IgD-negative memory B cell (primary cell): Measurements from ENCODE around the gene ELOVL3. TPM values are rescaled to one million over a fixed set of nuclear protein-coding genes. Genes with fewer than 3 reads are reported as not detected.
"Not testable (repeated sequence)": the region's sequence is repeated elsewhere in the genome, so short reads cannot be mapped to it uniquely, and the experiment has no call there.

Experiments used
- H3K27ac Mint-ChIP-seq, 3 donors: one replicate each; pipeline ENCODE4 v1.8.0; 2020 to 2022; ENCODE audit warnings: mild to moderate bottlenecking in 3 of 3, mixed read lengths in 3 of 3, moderate library complexity in 1 of 3
- H3K27me3 Mint-ChIP-seq: one replicate; pipeline ENCODE4 v1.8.0; 2021; ENCODE audit warnings: mixed read lengths
- H3K36me3 Mint-ChIP-seq: one replicate; pipeline ENCODE4 v1.8.0; 2020; ENCODE audit warnings: mild to moderate bottlenecking, mixed read lengths
- H3K4me1 Mint-ChIP-seq, 3 donors: one replicate each; pipeline ENCODE4 v1.8.0; 2020 to 2022; ENCODE audit warnings: mixed read lengths in 3 of 3, mild to moderate bottlenecking in 1 of 3
- H3K4me3 Mint-ChIP-seq, 4 donors: one replicate each; pipeline ENCODE4 v1.8.0; 2020 to 2022; ENCODE audit warnings: mild to moderate bottlenecking in 4 of 4, mixed read lengths in 4 of 4, moderate library complexity in 3 of 4
- H3K9me3 Mint-ChIP-seq, 3 donors: one replicate each; pipeline ENCODE4 v1.8.0; 2020 to 2021; ENCODE audit warnings: mixed read lengths in 3 of 3, mild to moderate bottlenecking in 1 of 3
- polyA plus RNA-seq: library from polyadenylated mRNA; unstranded; fragments of 300-500 nt; fragmentation: Illumina TruSeq; gene quantifications from one replicate; pipeline ENCODE4 v1.2.3, GENCODE V29; 2021

ELOVL3 gene
- polyA plus RNA-seq, 1 donor from 2014 or later = not detected

- H3K27ac Mint-ChIP-seq = no peak overlapping the region
- H3K9me3 Mint-ChIP-seq = peaks cover 0 to 4% (median 0%) of the 10 kb centered on the region in 3 donors
- peaks cover 2 to 4% (median 3%) of the 10 kb centered on the region in 3 donors for H3K4me1 Mint-ChIP-seq
- H3K27me3 Mint-ChIP-seq = peaks cover 14% of the 10 kb centered on the region
- peaks cover 8% of the 10 kb centered on the region for H3K36me3 Mint-ChIP-seq
- no peak overlapping the region for H3K4me3 Mint-ChIP-seq
These were observed 17.6 kb upstream of the ELOVL3 start for GRCh38 chr10:102208311-102209035.

- no peak overlapping the region for H3K4me3 Mint-ChIP-seq
- peaks cover 6 to 9% (median 7%) of the 10 kb centered on the region in 3 donors for H3K4me1 Mint-ChIP-seq
- no peak overlapping the region for H3K27ac Mint-ChIP-seq
- H3K27me3 Mint-ChIP-seq = peaks cover 12% of the 10 kb centered on the region
- peaks cover 5% of the 10 kb centered on the region for H3K36me3 Mint-ChIP-seq
- peaks cover 0 to 4% (median 2%) of the 10 kb centered on the region in 3 donors for H3K9me3 Mint-ChIP-seq
These were observed 14.3 kb upstream of the ELOVL3 start for GRCh38 chr10:102211615-102212299.

- peak overlapping the region in 2 of 4 donors; percentile 4 to 18 for H3K4me3 Mint-ChIP-seq
- not testable (repeated sequence) for H3K27ac Mint-ChIP-seq
- peaks cover 11% of the 10 kb centered on the region for H3K27me3 Mint-ChIP-seq
These were observed 12.5 kb upstream of the ELOVL3 start for GRCh38 chr10:102213599-102213998.

GRCh38 chr10:102219370-102219769 is 6.7 kb upstream of the ELOVL3 start:
- Mint-ChIP-seq H3K4me1 (peaks cover 0 to 2% (median 1%) of the 10 kb centered on the region in 3 donors), H3K36me3 (peaks cover under 1% of the 10 kb centered on the region), H3K4me3 (no peak overlapping the region), H3K27me3 (peaks cover 16% of the 10 kb centered on the region), H3K27ac (no peak overlapping the region), H3K9me3 (peaks cover 0 to under 1% (median under 1%) of the 10 kb centered on the region in 3 donors)

More at GRCh38 chr10:102213599-102213998, 12.5 kb upstream of the ELOVL3 start:
- not testable (repeated sequence) for H3K9me3 Mint-ChIP-seq, H3K36me3 Mint-ChIP-seq, H3K4me1 Mint-ChIP-seq

- Mint-ChIP-seq H3K4me3 (no peak overlapping the region), H3K36me3 (no peaks in the 10 kb centered on the region), H3K27me3 (peaks cover 20% of the 10 kb centered on the region), H3K27ac (no peak overlapping the region), H3K4me1 (peaks cover 0 to 3% (median 0%) of the 10 kb centered on the region in 3 donors), H3K9me3 (no peaks in the 10 kb centered on the region)
These were observed 5.5 kb upstream of the ELOVL3 start for GRCh38 chr10:102220612-102221011.

- peaks cover 5 to 10% (median 7%) of the 10 kb centered on the region in 3 donors for H3K4me1 Mint-ChIP-seq
- no peaks in the 10 kb centered on the region for H3K36me3 Mint-ChIP-seq
- no peak overlapping the region for H3K4me3 Mint-ChIP-seq
- peaks cover 32% of the 10 kb centered on the region for H3K27me3 Mint-ChIP-seq
- no peak overlapping the region for H3K27ac Mint-ChIP-seq
- no peaks in the 10 kb centered on the region for H3K9me3 Mint-ChIP-seq
These were observed 3.3 kb upstream of the ELOVL3 start for GRCh38 chr10:102222797-102223196.

- Mint-ChIP-seq H3K27me3 (peaks cover 50% of the 10 kb centered on the region), H3K4me3 (peak overlapping the region; percentile 61 to 92 (median 84)), H3K27ac (no peak overlapping the region)
These were observed 407 bp downstream of the ELOVL3 start for GRCh38 chr10:102226542-102226870.

GRCh38 chr10:102227050-102227449 is 951 bp downstream of the ELOVL3 start:
- Mint-ChIP-seq H3K36me3 (no peaks in the 10 kb centered on the region), H3K4me3 (peak overlapping the region in 2 of 4 donors; percentile 10 to 75), H3K27me3 (peaks cover 52% of the 10 kb centered on the region), H3K27ac (no peak overlapping the region), H3K9me3 (no peaks in the 10 kb centered on the region), H3K4me1 (peaks cover 8 to 14% (median 13%) of the 10 kb centered on the region in 3 donors)

More at GRCh38 chr10:102226542-102226870, 407 bp downstream of the ELOVL3 start:
- no peaks in the 10 kb centered on the region for H3K36me3 Mint-ChIP-seq
- peaks cover 8 to 13% (median 13%) of the 10 kb centered on the region in 3 donors for H3K4me1 Mint-ChIP-seq
- H3K9me3 Mint-ChIP-seq = no peaks in the 10 kb centered on the region

- Mint-ChIP-seq H3K27ac (peak overlapping the region in 2 of 3 donors; percentile 49 to 62), H3K9me3 (no peaks in the 10 kb centered on the region), H3K36me3 (no peaks in the 10 kb centered on the region), H3K4me1 (peaks cover 8 to 19% (median 14%) of the 10 kb centered on the region in 3 donors), H3K4me3 (peak overlapping the region; percentile 79 to 94 (median 88)), H3K27me3 (peaks cover 51% of the 10 kb centered on the region)
These were observed 3.7 kb downstream of the ELOVL3 start for GRCh38 chr10:102229810-102230263.

- Mint-ChIP-seq H3K27me3 (peaks cover 51% of the 10 kb centered on the region), H3K36me3 (no peaks in the 10 kb centered on the region), H3K27ac (peak overlapping the region in 1 of 3 donors; percentile 62), H3K4me1 (peaks cover 8 to 19% (median 14%) of the 10 kb centered on the region in 3 donors), H3K9me3 (no peaks in the 10 kb centered on the region), H3K4me3 (peak overlapping the region; percentile 79 to 94 (median 89))
These were observed 4.3 kb downstream of the ELOVL3 start for GRCh38 chr10:102230264-102230860.

GRCh38 chr10:102230861-102231356 is 4.8 kb downstream of the ELOVL3 start:
- peaks cover 53% of the 10 kb centered on the region for H3K27me3 Mint-ChIP-seq
- no peak overlapping the region for H3K27ac Mint-ChIP-seq

GRCh38 chr10:102231357-102232318 is 5.5 kb downstream of the ELOVL3 start:
- Mint-ChIP-seq H3K4me1 (peaks cover 4 to 11% (median 5%) of the 10 kb centered on the region in 3 donors), H3K4me3 (peak overlapping the region; percentile 33 to 94 (median 82)), H3K9me3 (no peaks in the 10 kb centered on the region), H3K36me3 (no peaks in the 10 kb centered on the region), H3K27ac (peak overlapping the region in 1 of 3 donors; percentile 64), H3K27me3 (peaks cover 57% of the 10 kb centered on the region)

More at GRCh38 chr10:102230861-102231356, 4.8 kb downstream of the ELOVL3 start:
- H3K4me3 Mint-ChIP-seq = peak overlapping the region in 3 of 4 donors; percentile 76 to 94 (median 89)
- no peaks in the 10 kb centered on the region for H3K9me3 Mint-ChIP-seq
- H3K36me3 Mint-ChIP-seq = no peaks in the 10 kb centered on the region
- H3K4me1 Mint-ChIP-seq = peaks cover 8 to 17% (median 10%) of the 10 kb centered on the region in 3 donors

- Mint-ChIP-seq H3K36me3 (no peaks in the 10 kb centered on the region), H3K9me3 (no peaks in the 10 kb centered on the region), H3K4me1 (peaks cover 4 to 11% (median 5%) of the 10 kb centered on the region in 3 donors), H3K27me3 (peaks cover 36% of the 10 kb centered on the region), H3K4me3 (no peak overlapping the region), H3K27ac (no peak overlapping the region)
These were observed 7.9 kb downstream of the ELOVL3 start for GRCh38 chr10:102233997-102234396.
